Vagina (tissue), 2 donors: ENCODE measurements around the gene LONP2.

Experiments used
- CTCF ChIP-seq, 3 experiments: fragments of 450-650 bp in 2 of 3; fragments of 200-600 bp in 1 of 3; sonication (generic) in 1 of 3; IDR thresholded peaks; one replicate each; pipeline ENCODE4 v1.5.1; 2017 to 2019; ENCODE audit warnings: antibody characterized with exemption in 3 of 3, mild to moderate bottlenecking in 2 of 3, moderate library complexity in 2 of 3
- POLR2AphosphoS5 ChIP-seq, 2 donors: sonication (generic); formaldehyde crosslinking; IDR thresholded peaks; one replicate each; pipeline ENCODE4 v1.9.0; 2017; ENCODE audit warnings: antibody characterized with exemption in 2 of 2, mild to moderate bottlenecking in 2 of 2, low read depth in 1 of 2; ENCODE audit not compliant: insufficient read depth in 1 of 2

GRCh38 chr16:48287239-48287638, 43.1 kb downstream of the LONP2 start:
- TF ChIP-seq CTCF (IDR thresholded peaks at IDR 0.05) (no peak), POLR2AphosphoS5 (IDR thresholded peaks at IDR 0.05; ENCODE audit: insufficient read depth in 1 of 2, low read depth in 1 of 2) (no peak)
